HG02759 (cell line): ENCODE data around the gene IGFL2.
"Not testable (repeated sequence)": the region's sequence is repeated elsewhere in the genome, so short reads cannot be mapped to it uniquely, and the experiment has no call there.

Source experiments
- ATAC-seq: cut with Tn5 transposase; IDR thresholded peaks from one replicate; pipeline ENCODE4 v1.9.1; 2021; ENCODE audit warnings: mild to moderate bottlenecking, moderate library complexity; ENCODE audit not compliant: unreplicated experiment

IGFL2 gene

DNA sequence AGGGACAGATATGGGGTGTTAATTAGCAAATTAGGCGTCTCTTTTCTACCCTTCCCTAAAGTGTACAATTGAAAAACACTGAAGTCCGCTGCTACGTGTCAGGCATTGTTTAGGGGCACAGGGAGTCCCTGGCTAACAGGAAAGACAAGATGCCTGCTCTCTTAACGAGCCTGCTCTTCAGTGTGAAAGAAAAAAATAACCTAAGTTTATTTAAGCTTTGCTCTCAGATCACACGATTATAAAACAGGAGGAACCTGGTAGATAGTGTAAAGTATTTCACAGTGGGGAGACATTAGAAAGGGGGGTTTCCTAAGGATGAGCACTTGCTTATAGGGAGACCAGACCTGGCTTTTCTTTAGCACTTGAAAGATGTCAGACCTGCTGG lies 38.7 kb downstream of the IGFL2 start:
- no peak for ATAC-seq

DNA sequence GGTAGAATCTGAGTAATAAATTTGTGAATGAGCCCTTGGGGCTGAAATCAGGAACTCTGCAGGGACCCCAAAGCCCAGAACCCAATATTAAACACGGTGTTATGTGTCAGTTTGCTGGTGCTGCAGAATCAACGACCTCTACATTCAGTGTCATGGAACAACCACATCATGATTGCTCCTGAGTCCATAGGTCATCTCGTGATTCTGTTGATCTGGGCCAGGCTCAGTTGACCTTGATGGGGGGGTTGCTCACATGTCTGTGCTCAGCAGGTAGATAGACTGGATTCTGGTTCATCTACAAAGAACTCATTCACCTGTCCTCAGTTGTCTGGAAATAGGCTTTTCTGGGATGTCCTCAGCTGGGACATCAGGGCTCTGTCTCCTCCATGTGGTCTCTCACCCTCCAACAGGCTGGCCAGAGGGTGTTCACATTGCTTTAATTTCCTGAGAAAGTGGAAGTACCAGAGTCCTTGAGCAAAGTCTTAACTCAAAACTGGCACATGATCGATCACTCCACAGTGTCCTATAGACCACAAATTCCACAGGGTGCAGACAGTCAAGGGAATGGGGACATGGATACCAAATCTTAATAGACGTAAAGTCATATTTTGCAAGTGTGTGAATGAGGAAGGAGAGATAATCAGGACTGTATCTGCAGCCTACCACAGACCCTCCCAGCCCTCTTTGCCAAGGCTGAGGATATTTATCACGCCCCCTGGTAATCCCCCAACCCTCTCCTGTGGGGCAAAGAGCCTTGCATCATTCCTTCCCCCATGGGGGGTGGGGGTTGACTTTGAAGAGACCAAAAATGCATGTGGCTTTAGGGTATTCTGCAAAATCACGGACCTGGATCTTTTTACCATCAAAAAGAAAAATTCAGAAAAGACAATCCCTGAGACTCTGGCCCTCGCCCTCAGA lies 42.2 kb downstream of the IGFL2 start:
- ATAC-seq: no peak

DNA sequence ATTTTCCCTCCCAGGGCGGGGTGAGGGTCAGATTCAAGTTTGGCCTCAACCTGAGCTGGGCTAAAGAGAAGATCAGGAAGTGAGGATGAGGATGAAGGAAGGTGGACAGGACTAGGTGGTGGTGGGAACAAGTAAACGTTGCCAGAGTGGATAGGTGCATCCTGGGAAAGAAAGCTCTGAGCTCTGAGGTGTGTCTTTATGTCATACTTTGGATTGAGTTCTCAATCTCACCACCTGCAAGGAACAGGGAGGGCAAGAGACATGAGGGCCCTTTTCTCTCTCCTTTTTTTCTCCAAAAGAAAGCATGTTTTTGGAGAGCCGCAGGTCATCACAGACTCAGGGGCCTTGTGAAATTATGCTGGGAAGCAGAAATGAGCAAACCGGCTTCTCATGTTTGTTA lies 43.3 kb downstream of the IGFL2 start:
- no peak for ATAC-seq

DNA sequence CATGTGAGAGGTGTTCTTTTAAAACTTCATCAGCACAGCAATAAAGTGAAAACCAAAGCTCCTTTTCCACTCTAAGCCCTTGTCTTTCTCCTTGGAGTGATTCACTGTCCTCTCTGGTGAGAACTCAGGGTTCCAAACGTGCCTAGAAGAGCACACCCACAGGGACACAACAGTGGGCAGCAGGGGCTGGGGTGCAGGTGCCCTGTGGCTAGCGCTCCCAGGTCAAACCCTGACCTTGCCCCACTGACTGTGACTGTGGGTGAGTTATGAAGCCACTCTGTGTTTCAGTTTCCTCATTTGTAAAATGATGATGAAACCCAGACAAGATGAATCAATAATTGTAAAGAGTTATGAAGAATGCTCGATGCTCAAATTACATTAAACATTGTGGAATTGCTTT lies 43.9 kb downstream of the IGFL2 start:
- ATAC-seq: no peak

DNA sequence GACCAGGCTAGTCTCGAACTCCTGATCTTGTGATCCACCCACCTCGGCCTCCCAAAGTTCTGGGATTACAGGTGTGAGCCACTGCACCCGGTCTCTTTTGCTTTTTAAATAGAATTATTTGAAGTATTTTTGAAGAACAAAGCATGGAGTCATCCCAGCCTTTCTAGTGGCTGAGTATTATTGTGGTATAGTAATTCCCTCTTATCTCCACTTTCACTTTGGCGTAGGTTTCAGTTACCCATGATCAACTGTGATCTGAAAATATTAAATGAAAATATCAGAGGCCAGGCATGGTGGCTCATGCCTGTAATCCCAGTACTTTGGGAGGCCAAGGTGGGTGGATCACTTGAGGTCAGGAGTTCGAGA lies 44.6 kb downstream of the IGFL2 start:
- not testable (repeated sequence) for ATAC-seq

DNA sequence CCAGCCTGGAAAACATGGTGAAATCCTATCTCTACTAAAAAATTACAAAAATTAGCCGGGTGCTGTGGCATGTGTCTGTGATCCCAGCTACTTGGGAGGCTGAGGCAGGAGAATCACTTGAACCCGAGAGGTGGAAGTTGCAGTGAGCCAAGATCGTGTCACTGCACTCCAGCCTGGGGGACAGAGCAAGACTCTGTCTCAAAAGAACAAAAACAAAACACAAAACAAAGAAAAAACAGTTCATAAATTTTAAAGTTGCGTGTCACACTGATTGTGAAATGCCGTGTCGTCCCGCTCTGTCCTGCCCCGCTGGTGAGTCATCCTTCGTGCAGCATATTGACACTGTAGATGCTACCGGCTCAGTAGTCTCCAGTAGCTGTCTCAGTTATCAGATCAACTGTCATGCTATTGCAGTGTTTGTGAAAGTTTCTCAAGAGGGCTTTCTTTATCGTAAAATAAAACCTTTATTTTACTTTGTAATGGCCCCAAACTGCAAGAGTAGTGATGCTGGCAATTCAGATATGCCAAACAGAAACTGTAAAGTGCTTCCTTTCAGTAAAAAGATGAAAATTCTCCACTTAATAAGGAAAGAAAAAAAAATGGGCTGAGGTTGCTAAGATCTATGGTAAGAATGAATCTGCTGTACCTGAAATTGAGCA lies 45.1 kb downstream of the IGFL2 start:
- ATAC-seq: no peak

DNA sequence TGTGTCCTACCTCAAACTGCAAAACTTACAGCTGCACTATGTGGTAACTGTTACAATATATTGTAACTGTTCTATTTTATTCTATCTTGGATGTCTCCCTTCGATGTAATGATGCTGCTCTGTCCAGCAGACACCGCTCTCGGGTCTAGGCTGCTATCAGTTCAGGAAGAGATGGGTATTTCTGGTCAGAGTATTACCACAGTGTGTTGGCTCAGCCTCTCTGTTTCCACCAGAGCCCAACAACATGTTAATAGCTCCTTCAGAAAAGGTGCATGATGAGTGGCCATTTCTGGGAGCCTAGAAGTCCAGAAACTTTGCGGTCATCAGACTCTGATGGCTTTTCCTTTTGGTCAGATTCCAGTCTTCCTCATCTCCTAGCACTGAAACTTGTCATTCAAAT lies 45.6 kb downstream of the IGFL2 start:
- ATAC-seq: no peak

DNA sequence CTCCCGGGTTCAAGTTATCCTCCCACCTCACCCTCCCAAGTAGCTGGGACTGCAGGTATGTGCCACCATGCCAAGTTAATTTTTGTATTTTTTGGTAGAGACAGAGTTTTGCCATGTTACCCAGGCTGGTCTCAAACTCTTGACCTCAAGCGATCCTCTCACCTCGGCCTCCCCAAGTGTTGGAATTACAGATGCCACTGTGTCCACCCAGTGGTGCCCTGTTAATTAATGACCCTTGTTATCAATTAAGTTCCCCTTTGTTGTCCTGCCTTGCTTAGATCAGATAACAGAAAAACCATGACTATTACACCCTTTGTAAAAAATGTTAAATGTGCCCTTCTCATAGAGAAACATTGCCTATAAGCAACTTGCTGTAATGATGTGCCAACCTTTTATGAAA lies 47.1 kb downstream of the IGFL2 start:
- no peak for ATAC-seq

DNA sequence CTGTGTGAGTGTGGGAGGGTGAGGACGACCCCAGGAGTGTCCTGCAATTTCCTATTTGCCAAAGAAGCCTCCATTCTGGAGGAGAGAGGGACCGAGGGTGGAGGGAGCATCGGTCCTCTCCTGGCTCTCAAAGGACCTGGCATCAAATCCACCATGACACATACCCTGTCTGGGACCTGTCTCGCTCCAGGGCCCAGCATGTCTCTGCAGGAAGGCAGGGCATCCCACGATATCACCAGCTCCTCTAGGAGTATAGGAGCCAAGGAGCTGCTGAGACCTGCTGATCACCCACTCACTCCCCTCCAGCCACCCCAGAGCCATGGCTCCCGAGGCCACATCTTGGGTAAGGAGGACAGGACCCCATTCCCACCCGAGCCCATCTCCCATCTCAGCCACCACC lies 47.9 kb downstream of the IGFL2 start:
- ATAC-seq: not testable (repeated sequence)

DNA sequence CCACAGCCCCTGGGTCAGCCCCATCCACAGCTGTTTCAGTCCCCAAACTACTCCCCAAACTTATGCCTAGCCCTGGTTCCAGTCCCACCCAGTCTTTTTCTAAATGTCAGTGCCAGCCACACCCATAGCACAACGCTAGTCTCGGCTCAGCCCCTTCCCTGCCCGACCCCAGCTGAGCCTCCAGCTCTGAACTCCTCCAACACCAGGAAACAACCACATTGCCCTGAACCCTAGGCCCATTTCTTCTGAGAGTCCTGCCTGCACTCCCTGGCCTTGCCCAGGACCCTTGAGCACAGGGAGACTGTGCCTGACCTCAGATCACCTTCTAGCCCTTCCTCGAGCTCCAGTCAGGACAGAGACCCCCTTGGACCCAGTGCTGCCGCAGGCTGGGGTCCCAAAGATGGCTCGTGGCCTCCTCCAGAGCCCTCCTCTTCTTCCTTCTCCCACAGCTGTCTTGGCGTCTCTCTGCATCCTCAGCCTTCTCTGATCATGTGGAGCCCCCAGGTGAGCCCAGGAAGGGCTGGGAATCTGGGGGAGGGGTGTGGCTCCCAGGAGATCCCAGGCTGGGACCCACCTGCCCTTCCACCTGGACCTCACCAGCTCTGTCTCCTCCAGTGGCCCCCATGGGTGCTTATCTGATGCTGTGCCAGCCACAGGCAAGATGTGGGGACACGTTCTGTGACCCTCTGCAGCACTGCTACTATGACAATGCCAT lies 48.5 kb downstream of the IGFL2 start:
- ATAC-seq: no peak

DNA sequence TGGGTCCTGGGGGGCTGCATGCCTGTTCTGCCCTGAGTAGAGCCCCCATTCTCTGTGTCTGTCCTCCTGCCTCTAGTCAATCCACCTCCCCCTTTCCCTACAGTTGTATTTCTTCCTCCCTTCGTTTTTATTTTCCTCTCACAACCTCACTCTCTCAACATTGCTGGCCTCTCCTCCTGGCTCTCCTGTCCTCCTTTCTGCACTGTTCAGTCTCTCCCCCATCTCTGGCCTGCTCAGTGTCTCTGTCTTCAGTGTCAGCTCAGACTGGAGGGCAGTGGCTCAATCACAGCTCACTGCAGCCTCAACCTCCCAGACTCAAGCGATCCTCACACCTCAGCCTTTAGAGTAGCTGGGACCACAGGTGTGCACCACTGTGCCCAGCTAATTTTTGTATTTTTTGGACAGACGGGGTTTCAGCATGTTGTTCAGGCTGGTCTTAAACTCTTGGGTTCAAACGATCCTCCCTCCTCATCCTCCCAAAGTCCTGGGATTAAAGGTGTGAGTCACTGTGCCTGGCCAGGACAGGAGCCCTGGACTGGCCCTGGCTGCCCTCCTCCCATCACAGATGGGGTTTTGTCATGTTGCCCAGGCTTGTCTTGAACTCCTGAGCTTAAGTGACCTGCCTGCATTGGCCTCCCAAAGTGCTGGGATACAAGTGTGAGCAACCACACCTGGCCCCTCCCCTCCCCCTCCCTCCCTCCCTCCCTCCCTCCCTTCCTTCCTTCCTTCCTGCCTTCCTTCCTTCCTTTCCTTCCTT lies 49.5 kb downstream of the IGFL2 start:
- no peak for ATAC-seq

DNA sequence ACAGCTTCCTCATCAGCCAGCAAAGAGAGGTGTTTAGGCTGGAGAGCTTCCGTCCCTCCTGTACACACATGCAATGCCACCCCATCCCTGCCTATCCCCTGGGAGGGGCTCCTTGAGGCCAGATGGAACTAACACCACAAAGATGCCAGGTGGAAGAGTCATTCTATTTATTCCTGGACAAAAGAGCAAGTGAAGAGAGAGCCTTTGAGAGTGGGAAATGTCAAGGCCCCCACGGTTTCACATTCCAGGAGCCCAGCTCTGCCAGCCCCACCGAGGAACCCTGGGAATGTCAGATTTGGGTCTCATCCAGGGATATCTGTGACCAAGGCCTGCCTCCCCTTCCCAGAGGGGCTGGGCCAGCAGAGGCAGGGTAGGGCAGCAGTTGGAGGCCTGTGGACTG lies 50.7 kb downstream of the IGFL2 start:
- no peak for ATAC-seq

DNA sequence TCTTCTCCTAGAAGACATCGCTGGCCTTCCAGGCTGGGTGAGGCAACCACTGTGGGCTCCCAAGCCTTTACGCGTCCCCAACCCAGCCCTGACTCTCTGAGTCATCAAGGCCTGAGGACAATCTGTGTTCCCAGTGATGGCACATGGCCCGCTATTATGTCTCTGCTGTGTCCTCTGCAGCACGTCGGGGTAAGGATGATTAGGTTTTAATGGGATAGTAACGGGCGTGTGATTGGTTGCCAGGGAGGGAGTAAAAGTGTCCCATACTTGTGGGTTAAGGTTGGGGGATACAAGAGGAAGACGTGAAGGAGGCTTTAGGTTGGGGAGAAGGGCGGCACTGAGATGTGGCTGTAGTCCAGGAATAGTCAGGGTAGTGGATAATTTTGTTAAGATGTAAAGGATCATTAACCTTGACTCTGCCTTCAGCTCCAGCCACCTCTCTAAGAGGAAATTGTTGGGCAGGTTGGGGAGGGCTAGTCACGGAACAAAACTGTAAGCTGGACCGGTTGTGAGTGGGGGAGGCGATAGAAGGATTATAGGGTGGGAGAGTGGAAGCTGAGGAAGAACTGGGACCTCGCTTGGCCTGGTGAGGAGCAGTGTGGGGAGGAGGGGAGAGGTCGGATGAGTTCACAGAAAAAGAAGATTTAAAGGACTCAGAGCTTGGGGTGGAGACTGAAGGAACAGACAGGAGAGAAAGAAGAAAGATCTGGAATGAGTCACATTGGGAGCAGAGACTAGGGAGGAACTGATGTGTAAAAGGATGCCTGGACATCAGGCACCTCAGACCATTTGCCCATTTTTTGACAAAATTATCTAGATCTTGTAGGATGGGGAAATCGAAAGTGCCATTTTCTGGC lies 53.6 kb downstream of the IGFL2 start:
- ATAC-seq: no peak

DNA sequence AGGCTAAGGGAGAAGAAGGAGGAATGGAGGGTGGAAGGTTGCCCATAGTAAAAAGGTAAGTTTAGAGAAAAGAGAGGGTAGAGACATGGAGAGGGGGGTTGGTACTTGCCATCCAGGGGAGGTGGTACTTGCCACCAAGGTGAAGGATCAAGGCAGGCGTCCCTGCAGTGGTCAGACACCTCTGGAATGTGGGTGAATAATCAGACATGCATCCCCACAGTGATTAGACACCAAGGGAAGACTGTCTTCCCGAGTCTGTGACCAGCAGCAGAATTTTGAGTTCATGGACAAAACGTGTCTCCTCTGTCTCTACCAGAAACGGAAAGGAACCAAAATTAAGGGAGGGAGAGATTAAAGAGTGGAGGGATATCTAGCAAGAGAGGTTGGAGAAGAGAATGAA lies 54.4 kb downstream of the IGFL2 start:
- ATAC-seq: no peak

DNA sequence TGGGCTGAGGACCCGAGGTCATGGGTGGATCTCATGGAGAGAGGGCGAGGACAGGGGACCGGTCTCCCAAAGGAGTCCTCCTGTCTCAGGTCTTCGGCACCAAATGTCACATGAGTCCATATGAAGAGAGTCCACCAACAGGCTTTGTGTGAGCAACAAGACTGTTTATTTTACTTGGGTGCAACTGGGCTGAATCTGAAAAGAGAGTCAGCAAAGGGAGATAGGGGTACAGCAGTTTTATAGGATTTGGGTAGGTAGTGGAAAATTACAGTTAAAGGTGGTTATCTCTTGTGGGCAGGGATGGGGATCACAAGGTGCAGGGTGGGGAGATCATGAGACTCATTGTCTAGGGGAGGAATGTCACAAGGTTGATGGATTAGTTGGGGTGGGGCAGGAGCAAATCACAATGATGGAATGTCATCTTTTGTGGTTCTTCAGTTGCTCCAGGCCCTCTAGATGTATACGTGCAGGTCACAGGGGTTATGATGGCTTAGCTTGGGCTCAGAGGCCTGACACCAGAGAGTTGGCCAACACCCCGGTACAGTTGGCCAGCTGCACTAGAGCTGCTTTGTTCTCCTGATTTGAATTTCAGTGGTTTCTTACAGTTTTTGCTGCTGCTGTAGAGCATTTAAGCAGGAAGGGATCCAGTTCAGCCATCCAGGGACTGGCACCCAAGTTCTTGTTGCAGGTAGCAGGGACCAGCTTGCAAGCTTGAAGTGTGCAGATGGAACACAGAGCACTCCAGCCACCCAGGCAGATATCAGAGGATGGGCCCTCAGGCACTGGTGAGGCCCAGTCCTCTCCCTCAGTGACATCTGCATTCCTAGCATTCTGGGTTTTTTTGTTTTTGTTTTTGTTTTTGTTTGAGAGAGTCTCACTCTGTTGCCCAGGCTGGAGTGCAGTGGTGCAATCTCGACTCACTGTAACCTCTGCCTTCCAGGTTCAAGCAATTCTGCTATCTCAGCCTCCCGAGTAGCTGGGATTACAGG lies 55.1 kb downstream of the IGFL2 start:
- no peak for ATAC-seq

DNA sequence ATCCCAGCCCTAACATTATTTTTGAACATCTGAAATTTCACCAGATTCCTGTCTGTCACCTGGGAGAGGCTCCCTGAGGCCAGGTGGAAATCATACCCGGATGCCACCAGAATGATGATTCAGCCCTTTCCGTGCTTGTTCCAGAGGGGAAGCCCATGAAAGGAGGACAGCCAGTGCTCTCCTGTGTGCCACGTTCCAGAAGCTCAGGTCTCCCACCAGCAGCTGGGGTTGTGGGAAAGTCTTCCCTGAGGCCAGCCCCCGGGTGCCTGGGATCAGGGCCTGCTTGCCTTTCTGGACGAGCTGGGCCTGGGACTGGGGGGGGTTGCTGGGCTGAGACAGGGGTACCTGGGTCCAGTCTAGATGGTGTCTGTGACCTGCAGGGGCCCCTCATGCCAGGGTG lies 56.0 kb downstream of the IGFL2 start:
- no peak for ATAC-seq

DNA sequence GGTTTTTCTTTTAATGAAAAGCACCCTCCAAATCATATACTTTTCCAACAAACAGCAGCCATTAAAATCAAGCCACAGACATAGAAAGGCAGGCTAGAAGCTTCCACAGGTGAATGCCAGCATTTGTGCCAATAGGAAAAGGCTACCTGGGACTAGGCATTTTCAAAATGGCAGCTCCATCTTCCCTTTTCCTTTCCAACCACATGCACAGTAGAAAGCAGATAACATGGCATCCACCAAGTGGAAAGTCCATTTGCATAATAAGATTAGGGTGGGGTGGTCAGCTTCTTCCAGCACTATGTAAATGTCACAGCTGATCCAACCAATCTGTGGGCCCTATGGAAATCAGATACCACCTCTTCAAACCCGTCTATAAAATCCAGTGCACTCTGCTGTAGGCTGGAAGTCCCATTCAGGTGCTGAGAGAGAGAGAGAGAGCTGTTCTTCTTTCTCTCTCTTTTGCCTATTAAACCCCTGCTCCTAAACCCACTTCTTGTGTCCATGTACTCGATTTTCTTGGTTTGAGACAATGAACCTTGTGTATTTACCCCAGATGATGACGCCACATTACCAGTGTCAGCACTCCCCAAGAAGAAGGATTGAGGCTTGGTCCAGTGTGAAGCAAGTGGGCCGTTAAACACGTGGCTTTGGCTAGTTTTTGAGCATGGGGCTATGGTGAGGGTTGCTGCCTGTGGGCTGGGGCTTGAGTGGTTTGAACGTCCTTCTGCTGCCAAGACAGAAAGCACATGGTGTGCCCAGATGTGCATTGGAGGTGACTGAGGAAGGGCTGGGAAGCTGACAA lies 57.3 kb downstream of the IGFL2 start:
- no peak for ATAC-seq

DNA sequence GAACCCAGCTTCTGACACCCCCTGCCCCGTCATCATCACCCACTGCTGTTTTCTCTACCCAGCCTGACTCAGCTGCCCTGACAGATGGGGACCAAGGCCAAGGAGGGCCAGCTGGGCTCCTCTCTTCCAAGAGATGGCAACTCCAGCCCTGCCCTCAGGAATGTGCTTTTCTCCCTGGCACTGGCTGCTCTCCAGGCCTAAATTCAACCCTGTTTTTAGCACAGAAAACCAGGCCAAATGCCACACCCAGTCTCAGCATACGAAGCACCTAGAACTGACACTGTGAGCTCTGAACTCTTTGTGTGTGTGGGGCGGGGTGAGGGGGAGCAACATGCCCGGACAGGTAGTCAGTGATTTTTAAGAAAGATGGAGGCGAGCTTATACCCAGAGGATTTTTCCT lies 58.1 kb downstream of the IGFL2 start:
- no peak for ATAC-seq
